Hepatocyte (in vitro differentiated cells): ENCODE data around the gene STAU1. TPM values are rescaled to one million over a fixed set of nuclear protein-coding genes. Genes with fewer than 3 reads are reported as not detected.

Experiments used
- DNase-seq: peaks from one replicate; pipeline ENCODE4 v3.0.0-alpha.2; 2016; ENCODE audit warnings: low spot score
- H2AFZ ChIP-seq: fragments of 200-600 bp; sonication (generic); 2 replicates; pipeline ENCODE4 v1.6.0; 2016; ENCODE audit warnings: antibody characterized with exemption, mild to moderate bottlenecking
- H3K27ac ChIP-seq: fragments of 200-600 bp; sonication (generic); 2 replicates; pipeline ENCODE4 v1.5.1; 2016; ENCODE audit warnings: mild to moderate bottlenecking
- H3K27me3 ChIP-seq: fragments of 200-600 bp; sonication (generic); 2 replicates; pipeline ENCODE4 v1.6.1; 2016
- H3K36me3 ChIP-seq: fragments of 200-600 bp; sonication (generic); replicated peaks from 2 replicates; pipeline ENCODE4 v1.5.1; 2016; ENCODE audit warnings: low read depth; ENCODE audit not compliant: insufficient read depth
- H3K4me1 ChIP-seq: fragments of 200-600 bp; sonication (generic); 2 replicates; pipeline ENCODE4 v1.5.1; 2016; ENCODE audit warnings: mild to moderate bottlenecking, moderate library complexity; ENCODE audit not compliant: insufficient read depth
- H3K4me2 ChIP-seq: fragments of 200-600 bp; sonication (generic); 2 replicates; pipeline ENCODE4 v1.6.0; 2016
- H3K4me3 ChIP-seq: fragments of 200-600 bp; sonication (generic); 2 replicates; pipeline ENCODE4 v1.5.1; 2016; ENCODE audit warnings: mild to moderate bottlenecking
- H3K79me2 ChIP-seq: fragments of 200-600 bp; sonication (generic); 2 replicates; pipeline ENCODE4 v1.6.0; 2017; ENCODE audit warnings: mild to moderate bottlenecking
- H3K9me2 ChIP-seq: fragments of 200-600 bp; sonication (generic); replicated peaks from 2 replicates; pipeline ENCODE4 v1.6.0; 2017; ENCODE audit warnings: mild to moderate bottlenecking; ENCODE audit not compliant: insufficient read depth
- H3K9me3 ChIP-seq: fragments of 200-600 bp; sonication (generic); 2 replicates; pipeline ENCODE4 v1.5.1; 2016; ENCODE audit warnings: low read depth, mild to moderate bottlenecking
- H4K20me1 ChIP-seq: fragments of 200-600 bp; sonication (generic); 2 replicates; pipeline ENCODE4 v1.6.0; 2016; ENCODE audit warnings: mild to moderate bottlenecking; ENCODE audit not compliant: insufficient read depth, poor library complexity, severe bottlenecking
- EZH2 ChIP-seq: fragments of 200-600 bp; sonication (generic); IDR thresholded peaks from 2 replicates; pipeline ENCODE4 v1.6.1; 2016; ENCODE audit warnings: antibody characterized with exemption, mild to moderate bottlenecking, borderline replicate concordance
- EZH2phosphoT487 ChIP-seq: fragments of 200-600 bp; sonication (generic); IDR thresholded peaks from one replicate; pipeline ENCODE4 v1.6.1; 2018; ENCODE audit warnings: antibody characterized with exemption, mild to moderate bottlenecking, low read depth, moderate library complexity; ENCODE audit not compliant: unreplicated experiment, severe bottlenecking
- WGBS: methylation state at CpG from one replicate; pipeline ENCODE4 v1.1.6; 2016; ENCODE audit warnings: low lambda C conversion rate; ENCODE audit errors: missing lambda C conversion rate; 5-methylcytosine and 5-hydroxymethylcytosine counted together
- polyA plus RNA-seq: library from polyadenylated mRNA; unstranded; fragments of >200 nt; fragmentation: Nextera tagmentation; extraction: Ambion mirVana; gene quantifications from 2 replicates; pipeline ENCODE4 v1.2.1, GENCODE V29; 2016
- total RNA-seq: library from RNA; depleted of rRNA; stranded (reverse); fragments of >200 nt; gene quantifications from 2 replicates; pipeline ENCODE4 v1.2.3, GENCODE V29; 2014
- TF ChIP-seq, protein P1 (sequence below): fragments of 200-600 bp; sonication (generic); IDR thresholded peaks from 2 replicates; pipeline ENCODE4 v1.5.1; 2016; ENCODE audit warnings: antibody characterized with exemption, mild to moderate bottlenecking; ENCODE audit not compliant: poor library complexity

STAU1 gene
- total and polyA plus RNA-seq, 2 experiments from 2014 or later, result 72.9 to 84.5 TPM

GRCh38 chr20:49099011-49099410 lies 89.1 kb downstream of the STAU1 start:
- Histone ChIP-seq H3K79me2 (no peaks in the 10 kb centered on the region), H3K36me3 (no peaks in the 10 kb centered on the region), H3K4me2 (no peak overlapping the region), H4K20me1 (no peaks in the 10 kb centered on the region), H2AFZ (no peak overlapping the region), H3K27me3 (no peaks in the 10 kb centered on the region), H3K9me3 (no peaks in the 10 kb centered on the region), H3K9me2 (no peaks in the 10 kb centered on the region), H3K27ac (no peak overlapping the region), H3K4me3 (no peak overlapping the region), H3K4me1 (no peaks in the 10 kb centered on the region)
- no peak for DNase-seq
- TF ChIP-seq, protein P1, sequence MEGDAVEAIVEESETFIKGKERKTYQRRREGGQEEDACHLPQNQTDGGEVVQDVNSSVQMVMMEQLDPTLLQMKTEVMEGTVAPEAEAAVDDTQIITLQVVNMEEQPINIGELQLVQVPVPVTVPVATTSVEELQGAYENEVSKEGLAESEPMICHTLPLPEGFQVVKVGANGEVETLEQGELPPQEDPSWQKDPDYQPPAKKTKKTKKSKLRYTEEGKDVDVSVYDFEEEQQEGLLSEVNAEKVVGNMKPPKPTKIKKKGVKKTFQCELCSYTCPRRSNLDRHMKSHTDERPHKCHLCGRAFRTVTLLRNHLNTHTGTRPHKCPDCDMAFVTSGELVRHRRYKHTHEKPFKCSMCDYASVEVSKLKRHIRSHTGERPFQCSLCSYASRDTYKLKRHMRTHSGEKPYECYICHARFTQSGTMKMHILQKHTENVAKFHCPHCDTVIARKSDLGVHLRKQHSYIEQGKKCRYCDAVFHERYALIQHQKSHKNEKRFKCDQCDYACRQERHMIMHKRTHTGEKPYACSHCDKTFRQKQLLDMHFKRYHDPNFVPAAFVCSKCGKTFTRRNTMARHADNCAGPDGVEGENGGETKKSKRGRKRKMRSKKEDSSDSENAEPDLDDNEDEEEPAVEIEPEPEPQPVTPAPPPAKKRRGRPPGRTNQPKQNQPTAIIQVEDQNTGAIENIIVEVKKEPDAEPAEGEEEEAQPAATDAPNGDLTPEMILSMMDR, result no peak
- TF ChIP-seq EZH2phosphoT487 (no peak), EZH2 (no peak)
- 87% methylated on average over 3 of the region's 3 CpGs for WGBS

- H3K27me3 ChIP-seq, result no peaks in the 10 kb centered on the region
- no peak overlapping the region for H3K27ac ChIP-seq
- H3K4me2 ChIP-seq, result no peak overlapping the region
- H3K36me3 ChIP-seq, result no peaks in the 10 kb centered on the region
- no peaks in the 10 kb centered on the region for H3K4me1 ChIP-seq
- no peak overlapping the region for H3K4me3 ChIP-seq
- H4K20me1 ChIP-seq, result no peaks in the 10 kb centered on the region
- H3K9me3 ChIP-seq, result no peaks in the 10 kb centered on the region
- WGBS, result 96% methylated on average over 4 of the region's 4 CpGs
- no peak for TF ChIP-seq EZH2phosphoT487
- no peak for TF ChIP-seq EZH2
- TF ChIP-seq, protein P1, result no peak
- H3K79me2 ChIP-seq, result no peaks in the 10 kb centered on the region
- DNase-seq, result no peak
- no peak overlapping the region for H2AFZ ChIP-seq
- no peaks in the 10 kb centered on the region for H3K9me2 ChIP-seq
Observed at GRCh38 chr20:49098136-49098535, 90.0 kb downstream of the STAU1 start.

GRCh38 chr20:49097159-49097558 lies 91.0 kb downstream of the STAU1 start:
- H3K36me3 ChIP-seq, result no peaks in the 10 kb centered on the region
- WGBS, result 95% methylated on average over 7 of the region's 7 CpGs
- DNase-seq, result no peak
- H3K4me3 ChIP-seq, result no peak overlapping the region
- H3K27me3 ChIP-seq, result no peaks in the 10 kb centered on the region
- no peaks in the 10 kb centered on the region for H3K79me2 ChIP-seq
- no peak overlapping the region for H2AFZ ChIP-seq
- no peaks in the 10 kb centered on the region for H3K9me2 ChIP-seq
- no peaks in the 10 kb centered on the region for H3K4me1 ChIP-seq
- H3K27ac ChIP-seq, result no peak overlapping the region
- TF ChIP-seq EZH2phosphoT487, result no peak
- TF ChIP-seq, protein P1, result no peak
- TF ChIP-seq EZH2, result no peak
- no peak overlapping the region for H3K4me2 ChIP-seq
- H3K9me3 ChIP-seq, result no peaks in the 10 kb centered on the region
- no peaks in the 10 kb centered on the region for H4K20me1 ChIP-seq

- Histone ChIP-seq H3K27me3 (no peaks in the 10 kb centered on the region), H3K36me3 (no peaks in the 10 kb centered on the region), H3K9me2 (no peaks in the 10 kb centered on the region), H3K27ac (no peak overlapping the region), H3K4me2 (no peak overlapping the region), H3K79me2 (no peaks in the 10 kb centered on the region), H3K9me3 (no peaks in the 10 kb centered on the region), H4K20me1 (no peaks in the 10 kb centered on the region), H3K4me1 (no peaks in the 10 kb centered on the region), H2AFZ (no peak overlapping the region), H3K4me3 (no peak overlapping the region)
- 95% methylated on average over 7 of the region's 7 CpGs for WGBS
- DNase-seq, result no peak
- no peak for TF ChIP-seq EZH2phosphoT487
Observed at GRCh38 chr20:49096203-49096730, 91.9 kb downstream of the STAU1 start.
